ENCODE results near the gene DKC1.
"Not testable (repeated sequence)": the region's sequence is repeated elsewhere in the genome, so short reads cannot be mapped to it uniquely, and the experiment has no call there.

The DKC1 gene

DNA sequence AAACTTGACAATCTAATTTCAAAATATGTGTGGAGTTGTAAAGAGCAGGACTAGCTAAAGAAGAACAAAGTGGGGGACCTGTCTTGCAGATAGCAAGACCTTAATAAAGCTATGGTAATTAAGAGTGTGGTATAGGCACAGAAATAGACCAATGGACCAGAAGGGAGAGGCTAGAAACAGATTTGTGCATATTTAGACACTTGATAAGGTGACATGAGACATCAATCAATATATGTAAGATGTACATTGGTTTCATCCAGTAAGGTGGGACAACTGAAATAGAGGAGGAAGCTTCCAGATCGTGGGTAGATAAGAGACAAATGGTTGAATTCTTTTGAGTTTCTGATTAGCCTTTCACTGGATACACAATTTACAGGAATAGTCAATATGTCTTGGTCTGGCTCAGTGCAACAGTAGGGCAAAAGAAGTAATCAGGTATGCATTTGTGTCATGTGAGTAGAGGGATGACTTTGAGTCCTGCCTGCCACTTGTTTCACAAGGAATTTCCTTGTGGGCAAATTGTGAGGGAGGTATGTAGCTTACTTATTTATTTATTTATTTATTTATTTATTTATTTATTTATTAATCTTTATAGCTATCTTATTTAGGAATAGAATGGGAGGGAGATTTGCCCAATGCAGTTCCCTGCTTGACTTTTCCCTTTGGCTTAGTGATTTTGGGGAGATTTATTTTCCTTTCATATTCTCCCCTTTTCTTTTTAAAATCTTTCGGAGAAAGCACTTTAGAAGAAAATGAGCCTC, 49.9 kb downstream of the DKC1 start:
- H3K4me2 ChIP-seq (ENCODE audit: low read length), result no peak overlapping the region
- H3F3A ChIP-seq (ENCODE audit: control insufficient read depth, insufficient read depth), result no peaks in the 10 kb centered on the region
- no peaks in the 10 kb centered on the region for H3K27me3 ChIP-seq (ENCODE audit: control insufficient read depth, low read length)
- H3K36me3 ChIP-seq (ENCODE audit: control insufficient read depth, low read length), result no peaks in the 10 kb centered on the region
- no peaks in the 10 kb centered on the region for H4K20me1 ChIP-seq (ENCODE audit: control insufficient read depth, insufficient read depth, low read depth, low read length)
- H3K4me1 ChIP-seq (ENCODE audit: control insufficient read depth, low read length), result no peaks in the 10 kb centered on the region
- H3K9me2 ChIP-seq (replicated peaks; ENCODE audit: control insufficient read depth, low read length), result no peaks in the 10 kb centered on the region
- H3K27ac ChIP-seq (ENCODE audit: low read depth, low read length), result no peak overlapping the region
- H3K9me3 ChIP-seq (ENCODE audit: control insufficient read depth, insufficient read depth, low read length), result no peaks in the 10 kb centered on the region
- TF ChIP-seq EZH2phosphoT487 (IDR thresholded peaks at IDR 0.05; ENCODE audit: borderline replicate concordance, low read length), result no peak
- TF ChIP-seq, protein P1, sequence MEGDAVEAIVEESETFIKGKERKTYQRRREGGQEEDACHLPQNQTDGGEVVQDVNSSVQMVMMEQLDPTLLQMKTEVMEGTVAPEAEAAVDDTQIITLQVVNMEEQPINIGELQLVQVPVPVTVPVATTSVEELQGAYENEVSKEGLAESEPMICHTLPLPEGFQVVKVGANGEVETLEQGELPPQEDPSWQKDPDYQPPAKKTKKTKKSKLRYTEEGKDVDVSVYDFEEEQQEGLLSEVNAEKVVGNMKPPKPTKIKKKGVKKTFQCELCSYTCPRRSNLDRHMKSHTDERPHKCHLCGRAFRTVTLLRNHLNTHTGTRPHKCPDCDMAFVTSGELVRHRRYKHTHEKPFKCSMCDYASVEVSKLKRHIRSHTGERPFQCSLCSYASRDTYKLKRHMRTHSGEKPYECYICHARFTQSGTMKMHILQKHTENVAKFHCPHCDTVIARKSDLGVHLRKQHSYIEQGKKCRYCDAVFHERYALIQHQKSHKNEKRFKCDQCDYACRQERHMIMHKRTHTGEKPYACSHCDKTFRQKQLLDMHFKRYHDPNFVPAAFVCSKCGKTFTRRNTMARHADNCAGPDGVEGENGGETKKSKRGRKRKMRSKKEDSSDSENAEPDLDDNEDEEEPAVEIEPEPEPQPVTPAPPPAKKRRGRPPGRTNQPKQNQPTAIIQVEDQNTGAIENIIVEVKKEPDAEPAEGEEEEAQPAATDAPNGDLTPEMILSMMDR (IDR thresholded peaks at IDR 0.05; ENCODE audit: low read depth, low read length, poor library complexity, severe bottlenecking), result no peak
- H3K4me3 ChIP-seq (ENCODE audit: low read length), result no peak overlapping the region
- no peaks in the 10 kb centered on the region for H3K79me2 ChIP-seq (ENCODE audit: control insufficient read depth, low read length)

DNA sequence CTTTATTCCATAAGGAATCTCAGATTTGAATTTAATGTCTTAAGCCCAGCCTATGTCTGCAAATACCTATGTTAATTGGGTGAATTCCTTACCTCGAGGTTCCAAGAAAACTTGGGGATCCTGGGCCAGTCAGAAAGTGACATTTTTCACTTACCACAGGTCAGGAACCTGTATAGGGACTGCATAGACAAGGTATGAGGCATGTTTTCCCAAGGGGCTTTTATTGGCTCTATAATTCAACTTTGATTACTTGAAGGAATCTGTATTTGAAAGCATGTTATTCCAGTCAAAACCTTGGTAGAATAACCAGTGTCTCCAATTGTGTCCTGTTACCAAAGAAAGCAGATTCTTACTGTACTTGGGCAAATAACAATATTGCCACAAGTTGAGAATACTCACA, 51.1 kb downstream of the DKC1 start:
- H3K27me3 ChIP-seq (ENCODE audit: control insufficient read depth, low read length), result no peaks in the 10 kb centered on the region
- no peaks in the 10 kb centered on the region for H3K9me2 ChIP-seq (replicated peaks; ENCODE audit: control insufficient read depth, low read length)
- H3K9me3 ChIP-seq (ENCODE audit: control insufficient read depth, insufficient read depth, low read length), result no peaks in the 10 kb centered on the region
- H4K20me1 ChIP-seq (ENCODE audit: control insufficient read depth, insufficient read depth, low read depth, low read length), result no peaks in the 10 kb centered on the region
- H3K4me3 ChIP-seq (ENCODE audit: low read length), result no peak overlapping the region
- no peaks in the 10 kb centered on the region for H3K36me3 ChIP-seq (ENCODE audit: control insufficient read depth, low read length)
- no peak overlapping the region for H3K4me2 ChIP-seq (ENCODE audit: low read length)
- TF ChIP-seq, protein P1 (IDR thresholded peaks at IDR 0.05; ENCODE audit: low read depth, low read length, poor library complexity, severe bottlenecking), result no peak
- no peak for TF ChIP-seq EZH2phosphoT487 (IDR thresholded peaks at IDR 0.05; ENCODE audit: borderline replicate concordance, low read length)
- no peaks in the 10 kb centered on the region for H3F3A ChIP-seq (ENCODE audit: control insufficient read depth, insufficient read depth)
- no peaks in the 10 kb centered on the region for H3K79me2 ChIP-seq (ENCODE audit: control insufficient read depth, low read length)
- H3K27ac ChIP-seq (ENCODE audit: low read depth, low read length), result no peak overlapping the region
- H3K4me1 ChIP-seq (ENCODE audit: control insufficient read depth, low read length), result peaks cover 2% of the 10 kb centered on the region

DNA sequence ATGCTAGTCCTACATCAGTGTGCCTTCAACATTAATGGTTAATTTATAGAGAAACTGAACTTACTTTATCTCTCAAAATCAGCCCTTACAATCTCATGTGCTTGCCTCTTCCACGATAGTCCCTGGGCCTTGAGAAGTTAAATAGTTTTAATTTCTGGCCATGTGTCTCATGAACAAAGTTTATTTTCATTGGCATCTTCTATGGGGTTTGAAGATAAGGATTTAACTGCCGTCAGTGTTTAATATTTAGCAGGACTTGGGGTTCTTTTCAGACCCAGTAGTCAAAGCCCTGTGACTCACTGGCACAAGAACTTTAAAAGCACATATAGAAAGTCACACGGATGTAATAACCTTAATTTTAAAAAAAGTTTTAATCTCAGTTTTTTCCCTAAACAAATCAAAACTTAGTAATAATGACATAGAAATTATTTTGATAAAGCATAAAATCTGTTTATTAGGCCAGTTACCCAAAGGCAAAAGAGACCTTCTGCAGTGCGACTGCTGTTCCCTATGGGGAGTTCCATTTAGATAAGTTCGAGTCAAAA, 52.7 kb downstream of the DKC1 start:
- Histone ChIP-seq H3K36me3 (ENCODE audit: control insufficient read depth, low read length) (no peaks in the 10 kb centered on the region), H3K9me2 (replicated peaks; ENCODE audit: control insufficient read depth, low read length) (no peaks in the 10 kb centered on the region), H3F3A (ENCODE audit: control insufficient read depth, insufficient read depth) (no peaks in the 10 kb centered on the region), H3K27me3 (ENCODE audit: control insufficient read depth, low read length) (no peaks in the 10 kb centered on the region), H3K4me1 (ENCODE audit: control insufficient read depth, low read length) (peaks cover 17% of the 10 kb centered on the region), H4K20me1 (ENCODE audit: control insufficient read depth, insufficient read depth, low read depth, low read length) (no peaks in the 10 kb centered on the region), H3K9me3 (ENCODE audit: control insufficient read depth, insufficient read depth, low read length) (no peaks in the 10 kb centered on the region), H3K4me2 (ENCODE audit: low read length) (no peak overlapping the region), H3K4me3 (ENCODE audit: low read length) (no peak overlapping the region), H3K79me2 (ENCODE audit: control insufficient read depth, low read length) (no peaks in the 10 kb centered on the region), H3K27ac (ENCODE audit: low read depth, low read length) (no peak overlapping the region)
- TF ChIP-seq, protein P1 (IDR thresholded peaks at IDR 0.05; ENCODE audit: low read depth, low read length, poor library complexity, severe bottlenecking), result no peak
- no peak for TF ChIP-seq EZH2phosphoT487 (IDR thresholded peaks at IDR 0.05; ENCODE audit: borderline replicate concordance, low read length)

DNA sequence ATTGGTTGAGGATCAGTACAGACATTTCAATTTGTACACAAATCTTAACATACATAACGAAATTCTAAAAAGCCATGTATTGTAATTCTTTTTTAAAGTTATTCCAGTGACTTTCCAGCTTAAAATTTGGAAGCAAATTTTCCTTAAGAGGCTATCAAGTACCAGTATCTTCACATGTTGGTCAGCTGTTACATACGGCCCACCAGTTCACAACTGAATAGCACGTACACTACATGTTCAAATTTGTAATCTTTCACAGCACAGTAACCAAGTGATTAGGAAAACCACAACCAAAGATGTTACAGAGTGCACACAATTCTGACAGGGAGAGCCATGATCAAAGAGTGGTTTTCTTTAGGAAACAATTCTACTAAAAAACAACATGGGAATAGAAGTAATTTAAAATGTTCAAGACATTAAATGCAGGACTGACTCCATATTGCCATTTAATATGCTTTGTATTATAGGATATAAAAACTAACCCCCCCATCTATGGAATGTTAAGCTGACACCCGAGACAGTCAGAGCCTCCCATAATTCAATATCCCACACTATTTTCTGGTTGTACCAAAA, 53.7 kb downstream of the DKC1 start:
- H3K4me2 ChIP-seq (ENCODE audit: low read length); H3K27ac ChIP-seq (ENCODE audit: low read depth, low read length); H3F3A ChIP-seq (ENCODE audit: control insufficient read depth, insufficient read depth); H3K4me3 ChIP-seq (ENCODE audit: low read length); H3K36me3 ChIP-seq (ENCODE audit: control insufficient read depth, low read length); H3K9me2 ChIP-seq (replicated peaks; ENCODE audit: control insufficient read depth, low read length); H3K27me3 ChIP-seq (ENCODE audit: control insufficient read depth, low read length); H4K20me1 ChIP-seq (ENCODE audit: control insufficient read depth, insufficient read depth, low read depth, low read length); H3K9me3 ChIP-seq (ENCODE audit: control insufficient read depth, insufficient read depth, low read length); H3K79me2 ChIP-seq (ENCODE audit: control insufficient read depth, low read length): not testable (repeated sequence)
- peaks cover 18% of the 10 kb centered on the region for H3K4me1 ChIP-seq (ENCODE audit: control insufficient read depth, low read length)

DNA sequence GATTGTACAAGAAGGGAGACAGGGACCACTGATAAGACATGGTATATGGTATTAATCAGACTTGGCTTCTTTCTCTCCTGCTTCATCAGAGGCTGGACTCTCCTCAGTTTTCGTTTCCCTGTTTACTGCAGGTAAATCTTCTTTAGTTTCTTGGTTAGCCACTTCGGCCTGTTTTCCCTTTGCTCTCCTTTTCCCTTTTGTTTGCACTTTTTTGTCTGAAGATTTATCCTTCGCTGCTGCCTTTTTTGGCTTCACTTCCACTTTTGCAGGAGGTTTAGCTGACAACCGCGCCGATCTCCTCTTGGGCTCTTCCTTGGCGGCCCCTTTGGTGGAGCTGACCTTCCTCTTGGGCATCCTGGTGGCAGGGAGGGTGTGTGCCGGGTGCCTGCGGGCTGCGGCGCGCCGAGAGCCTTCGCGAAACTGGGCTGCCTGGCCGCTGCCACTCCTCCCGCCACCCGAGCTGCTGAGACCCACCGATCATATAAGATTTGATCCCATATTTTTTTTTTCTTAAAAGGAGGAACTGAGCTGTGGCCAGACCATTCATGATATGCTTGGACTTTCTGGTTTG, 54.5 kb downstream of the DKC1 start:
- not testable (repeated sequence) for H3K36me3 ChIP-seq (ENCODE audit: control insufficient read depth, low read length); H3K79me2 ChIP-seq (ENCODE audit: control insufficient read depth, low read length); H4K20me1 ChIP-seq (ENCODE audit: control insufficient read depth, insufficient read depth, low read depth, low read length); H3K27me3 ChIP-seq (ENCODE audit: control insufficient read depth, low read length); H3K4me2 ChIP-seq (ENCODE audit: low read length); H3K27ac ChIP-seq (ENCODE audit: low read depth, low read length); H3F3A ChIP-seq (ENCODE audit: control insufficient read depth, insufficient read depth); H3K9me3 ChIP-seq (ENCODE audit: control insufficient read depth, insufficient read depth, low read length); H3K4me3 ChIP-seq (ENCODE audit: low read length); H3K9me2 ChIP-seq (replicated peaks; ENCODE audit: control insufficient read depth, low read length)
- peaks cover 18% of the 10 kb centered on the region for H3K4me1 ChIP-seq (ENCODE audit: control insufficient read depth, low read length)
